ENCODE measurements around the gene C6orf136. TPM values are rescaled to one million over a fixed set of nuclear protein-coding genes. Genes with fewer than 3 reads are reported as not detected.
A peak's percentile ranks its signal among the peaks of the same experiment; 100 is the strongest.

C6orf136 gene
- total and polyA plus RNA-seq, 2 experiments from 2014 or later, result 2.4 to 8.6 TPM

DNA sequence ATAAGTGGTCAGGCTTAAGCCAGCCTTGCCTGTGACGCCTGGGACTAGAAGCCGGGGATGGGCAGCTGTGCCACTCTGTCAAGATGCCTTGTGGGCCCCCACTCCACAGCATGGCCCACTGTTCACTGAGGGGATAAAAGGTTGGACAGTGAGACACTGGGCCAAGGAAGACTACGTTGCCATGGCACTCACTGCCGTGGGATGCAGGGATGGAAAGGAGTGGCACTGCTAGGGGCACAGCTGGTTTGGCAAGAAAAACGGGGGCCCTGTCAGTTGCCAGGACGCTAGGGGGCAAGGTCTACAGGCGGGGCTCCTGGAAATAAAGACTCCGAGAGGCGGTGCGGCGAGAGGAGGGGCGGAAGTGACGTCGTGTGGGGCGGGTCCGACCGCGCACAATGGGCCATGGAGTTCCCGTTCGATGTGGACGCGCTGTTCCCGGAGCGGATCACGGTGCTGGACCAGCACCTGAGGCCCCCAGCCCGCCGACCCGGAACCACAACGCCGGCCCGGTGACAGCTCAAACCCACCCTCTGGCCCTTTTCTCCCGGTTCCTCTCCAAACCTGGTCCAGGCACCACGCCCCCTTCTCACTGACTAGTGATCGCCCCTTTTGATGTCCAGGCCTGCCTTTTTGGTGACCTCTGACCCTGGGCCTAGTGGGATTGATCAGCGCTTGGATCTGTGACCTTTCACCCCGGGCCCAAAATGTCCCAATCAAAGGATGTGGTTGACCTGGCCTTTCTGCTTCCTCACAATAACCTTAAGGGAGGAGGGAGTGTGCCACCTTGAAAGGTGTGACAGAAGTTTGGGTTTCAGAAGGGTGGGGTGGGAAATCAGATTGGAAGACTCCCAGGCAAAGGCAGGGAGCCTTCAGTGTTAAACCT lies 20.2 kb upstream of the C6orf136 start, which contains the start of gene ATAT1:
Gene ATAT1, plus strand, starts transcription at position 391 of the 883 bp plus-strand sequence.
- peaks cover 12% of the 10 kb centered on the region; the same call in 1 of the 2 replicates for H3K36me3 ChIP-seq (ENCODE audit: low read depth)
- H2AFZ ChIP-seq, result peak within 1 kb of the TSS; percentile 89
- peak within 1 kb of the TSS; percentile 93 for H3K4me3 ChIP-seq
- H3K9me2 ChIP-seq (ENCODE audit: insufficient read depth), result no peaks in the 10 kb centered on the region
- no peaks in the 10 kb centered on the region for H3K27me3 ChIP-seq (replicated peaks; ENCODE audit: insufficient read depth)
- in situ Hi-C loops (cut with MboI), result no loop called here
- DNase-seq, result peak; percentile 90
- peaks cover 27% of the 10 kb centered on the region for H3K79me2 ChIP-seq (ENCODE audit: insufficient read depth)
- no peak for TF ChIP-seq EZH2phosphoT487 (IDR thresholded peaks at IDR 0.05; ENCODE audit: insufficient read depth, low read depth)
- TF ChIP-seq EZH2 (IDR thresholded peaks at IDR 0.05; ENCODE audit: insufficient read depth, poor library complexity, severe bottlenecking), result no peak
- 2 to 3% methylated on average over 33 to 34 of the region's 36 CpGs for WGBS, 2 experiments (ENCODE audit: low coverage in 1 of 2, low lambda C conversion rate in 2 of 2, missing lambda C conversion rate in 2 of 2)
- H3K4me2 ChIP-seq (ENCODE audit: unreplicated experiment), result peak within 1 kb of the TSS; percentile 98
- H3K9me3 ChIP-seq (ENCODE audit: low read depth), result no peaks in the 10 kb centered on the region
- no peaks in the 10 kb centered on the region for H4K20me1 ChIP-seq (ENCODE audit: insufficient read depth)
- peak within 1 kb of the TSS; percentile 59 for H3K27ac ChIP-seq
- H3K9ac ChIP-seq, result peak within 1 kb of the TSS; percentile 95
- peaks cover 36% of the 10 kb centered on the region for H3F3A ChIP-seq (ENCODE audit: insufficient read depth)
- no peaks in the 10 kb centered on the region; the same call in 1 of the 2 replicates for H3K4me1 ChIP-seq (ENCODE audit: insufficient read depth)

DNA sequence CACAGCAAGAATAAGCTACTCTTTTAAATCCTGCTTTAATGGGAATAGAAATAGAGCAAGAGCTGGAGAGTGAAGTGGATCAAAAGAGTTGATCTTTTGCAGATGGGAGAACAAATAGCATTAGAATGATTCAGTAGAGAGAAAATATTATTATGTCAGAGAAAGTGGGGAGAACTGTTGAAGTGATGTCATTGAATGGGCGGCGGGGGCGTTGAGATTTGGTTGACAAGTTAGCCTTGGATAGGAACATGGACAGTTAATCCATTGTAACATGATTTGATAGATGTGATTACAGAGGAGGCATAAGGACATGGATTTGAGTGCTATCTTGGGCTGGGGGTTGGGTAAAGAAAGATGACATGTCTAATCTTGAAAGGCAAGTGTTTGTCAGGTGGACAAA lies 11.1 kb upstream of the C6orf136 start:
- Histone ChIP-seq H3K27me3 (replicated peaks; ENCODE audit: insufficient read depth) (no peaks in the 10 kb centered on the region), H3F3A (ENCODE audit: insufficient read depth) (no peaks in the 10 kb centered on the region), H3K9me3 (ENCODE audit: low read depth) (no peaks in the 10 kb centered on the region), H3K4me3 (no peak overlapping the region), H3K27ac (no peak overlapping the region), H3K79me2 (ENCODE audit: insufficient read depth) (no peaks in the 10 kb centered on the region), H3K4me1 (ENCODE audit: insufficient read depth) (no peaks in the 10 kb centered on the region), H3K4me2 (ENCODE audit: unreplicated experiment) (no peak overlapping the region), H4K20me1 (ENCODE audit: insufficient read depth) (no peaks in the 10 kb centered on the region), H3K9me2 (ENCODE audit: insufficient read depth) (no peaks in the 10 kb centered on the region), H2AFZ (no peak overlapping the region), H3K9ac (no peak overlapping the region), H3K36me3 (ENCODE audit: low read depth) (no peaks in the 10 kb centered on the region; the same call in 1 of the 2 replicates)
- in situ Hi-C loops (cut with MboI), result no loop called here
- WGBS, 2 experiments (ENCODE audit: low coverage in 1 of 2, low lambda C conversion rate in 2 of 2, missing lambda C conversion rate in 2 of 2), result 95% methylated on average over 3 of the region's 3 CpGs
- no peak for DNase-seq
- TF ChIP-seq EZH2 (IDR thresholded peaks at IDR 0.05; ENCODE audit: insufficient read depth, poor library complexity, severe bottlenecking), result no peak
- no peak for TF ChIP-seq EZH2phosphoT487 (IDR thresholded peaks at IDR 0.05; ENCODE audit: insufficient read depth, low read depth)

DNA sequence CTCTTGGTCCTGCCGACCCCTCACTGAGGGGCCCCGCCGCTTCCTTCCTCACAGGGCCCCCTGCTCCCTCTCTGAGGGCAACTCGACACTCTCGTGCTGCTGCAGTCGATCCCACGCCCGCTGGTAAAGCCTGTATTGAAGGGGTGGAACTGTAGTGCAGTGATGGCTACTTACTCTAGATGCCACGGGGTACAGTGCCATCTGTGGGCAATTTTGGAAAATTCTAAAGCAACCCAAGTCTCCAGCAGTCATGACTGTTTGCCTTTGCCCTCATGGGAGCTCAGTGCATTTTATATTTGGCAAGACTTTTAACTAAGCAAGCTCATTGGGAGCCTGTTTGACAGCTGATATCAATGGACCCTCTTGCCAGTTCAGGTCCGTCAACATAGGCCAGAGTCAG lies 6.5 kb upstream of the C6orf136 start:
- H3K9me2 ChIP-seq (ENCODE audit: insufficient read depth), result no peaks in the 10 kb centered on the region
- no peak overlapping the region for H3K9ac ChIP-seq
- H4K20me1 ChIP-seq (ENCODE audit: insufficient read depth), result no peaks in the 10 kb centered on the region
- peaks cover 3% of the 10 kb centered on the region; the same call in 1 of the 2 replicates for H3K79me2 ChIP-seq (ENCODE audit: insufficient read depth)
- no peaks in the 10 kb centered on the region for H3K9me3 ChIP-seq (ENCODE audit: low read depth)
- H3K27me3 ChIP-seq (replicated peaks; ENCODE audit: insufficient read depth), result no peaks in the 10 kb centered on the region
- no peak overlapping the region for H3K27ac ChIP-seq
- no peaks in the 10 kb centered on the region for H3F3A ChIP-seq (ENCODE audit: insufficient read depth)
- no peaks in the 10 kb centered on the region for H3K4me1 ChIP-seq (ENCODE audit: insufficient read depth)
- WGBS, 2 experiments (ENCODE audit: low coverage in 1 of 2, low lambda C conversion rate in 2 of 2, missing lambda C conversion rate in 2 of 2), result 83 to 87% methylated on average over 9 to 10 of the region's 10 CpGs
- in situ Hi-C loops (cut with MboI), result no loop called here
- H3K36me3 ChIP-seq (ENCODE audit: low read depth), result no peaks in the 10 kb centered on the region; the same call in 1 of the 2 replicates
- no peak for DNase-seq
- H3K4me2 ChIP-seq (ENCODE audit: unreplicated experiment), result no peak overlapping the region
- H2AFZ ChIP-seq, result no peak overlapping the region
- H3K4me3 ChIP-seq, result no peak overlapping the region
- TF ChIP-seq EZH2phosphoT487 (IDR thresholded peaks at IDR 0.05; ENCODE audit: insufficient read depth, low read depth), result no peak
- TF ChIP-seq EZH2 (IDR thresholded peaks at IDR 0.05; ENCODE audit: insufficient read depth, poor library complexity, severe bottlenecking), result no peak

DNA sequence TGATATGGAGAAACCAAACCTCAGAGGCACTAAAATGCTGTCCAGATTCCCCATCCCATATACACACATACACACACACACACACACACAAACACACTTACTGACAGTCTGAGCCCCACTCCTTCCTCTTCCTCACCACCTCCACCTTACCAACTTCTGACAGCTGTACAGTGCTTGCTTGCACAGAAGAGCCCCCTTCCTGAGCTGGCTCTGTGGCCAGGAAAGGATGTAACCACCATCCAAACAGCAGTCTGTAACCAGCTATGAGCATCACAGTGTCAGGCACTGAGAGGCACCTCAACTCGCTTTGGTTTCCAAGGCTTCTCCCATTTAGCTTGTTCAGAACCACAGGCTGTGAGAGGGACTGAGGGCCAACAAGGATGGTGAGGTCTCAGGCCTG lies 5.9 kb upstream of the C6orf136 start:
- 89 to 100% methylated on average over 1 of the region's 1 CpG for WGBS, 2 experiments (ENCODE audit: low coverage in 1 of 2, low lambda C conversion rate in 2 of 2, missing lambda C conversion rate in 2 of 2)
- no peak overlapping the region for H3K4me3 ChIP-seq
- no peaks in the 10 kb centered on the region; the same call in 1 of the 2 replicates for H3K36me3 ChIP-seq (ENCODE audit: low read depth)
- TF ChIP-seq EZH2phosphoT487 (IDR thresholded peaks at IDR 0.05; ENCODE audit: insufficient read depth, low read depth) (no peak), EZH2 (IDR thresholded peaks at IDR 0.05; ENCODE audit: insufficient read depth, poor library complexity, severe bottlenecking) (no peak)
- no peak overlapping the region for H2AFZ ChIP-seq
- in situ Hi-C loops (cut with MboI), result no loop called here
- H3K79me2 ChIP-seq (ENCODE audit: insufficient read depth), result peaks cover 9% of the 10 kb centered on the region
- H3K9me2 ChIP-seq (ENCODE audit: insufficient read depth), result no peaks in the 10 kb centered on the region
- H3K27ac ChIP-seq, result no peak overlapping the region
- H3K4me2 ChIP-seq (ENCODE audit: unreplicated experiment), result no peak overlapping the region
- no peaks in the 10 kb centered on the region for H3F3A ChIP-seq (ENCODE audit: insufficient read depth)
- no peaks in the 10 kb centered on the region for H3K27me3 ChIP-seq (replicated peaks; ENCODE audit: insufficient read depth)
- H3K9me3 ChIP-seq (ENCODE audit: low read depth), result no peaks in the 10 kb centered on the region
- no peak for DNase-seq
- no peaks in the 10 kb centered on the region for H4K20me1 ChIP-seq (ENCODE audit: insufficient read depth)
- H3K9ac ChIP-seq, result no peak overlapping the region
- no peaks in the 10 kb centered on the region for H3K4me1 ChIP-seq (ENCODE audit: insufficient read depth)
